Effector memory CD8-positive, alpha-beta T cell (primary cell): ENCODE data around the gene KIF3A.

Experiments
- ATAC-seq: fragments of 150-1000 bp; cut with Tn5 transposase; replicated peaks from 2 replicates; pipeline ENCODE4 v1.10.0; 2021; ENCODE audit warnings: mild to moderate bottlenecking, moderate library complexity
- DNase-seq, 3 experiments: peaks; one replicate each; pipeline ENCODE4 v3.0.0; 2021
- H3K27ac Mint-ChIP-seq, 2 donors: one replicate each; pipeline ENCODE4 v1.8.0; 2022; ENCODE audit warnings: mild to moderate bottlenecking in 2 of 2, mixed read lengths in 2 of 2, moderate library complexity in 2 of 2
- H3K27me3 Mint-ChIP-seq, 2 donors: one replicate each; pipeline ENCODE4 v1.8.0; 2022; ENCODE audit warnings: mixed read lengths in 2 of 2
- H3K36me3 Mint-ChIP-seq: one replicate; pipeline ENCODE4 v1.8.0; 2022; ENCODE audit warnings: mild to moderate bottlenecking, moderate library complexity, mixed read lengths; ENCODE audit not compliant: insufficient read depth
- H3K4me1 Mint-ChIP-seq, 2 donors: one replicate each; pipeline ENCODE4 v1.8.0; 2022; ENCODE audit warnings: low read depth in 2 of 2, mixed read lengths in 2 of 2
- H3K4me3 Mint-ChIP-seq, 2 donors: one replicate each; pipeline ENCODE4 v1.8.0; 2022; ENCODE audit warnings: mild to moderate bottlenecking in 2 of 2, mixed read lengths in 2 of 2, moderate library complexity in 2 of 2
- H3K9me3 Mint-ChIP-seq, 2 donors: one replicate each; pipeline ENCODE4 v1.8.0; 2022; ENCODE audit warnings: mixed read lengths in 2 of 2

Gene KIF3A

GRCh38 chr5:132746592-132746953 lies 9.2 kb upstream of the KIF3A start:
- no peaks in the 10 kb centered on the region for H3K9me3 Mint-ChIP-seq
- peaks cover 7% of the 10 kb centered on the region for H3K36me3 Mint-ChIP-seq
- H3K27ac Mint-ChIP-seq, result peak overlapping the region in 1 of 2 donors; percentile 62
- ATAC-seq (no peak), DNase-seq (no peak)
- H3K27me3 Mint-ChIP-seq, result peaks cover 0 to 16% of the 10 kb centered on the region in 2 donors
- H3K4me3 Mint-ChIP-seq, result peak overlapping the region; percentile 75 to 76
- peaks cover 0 to 4% of the 10 kb centered on the region in 2 donors for H3K4me1 Mint-ChIP-seq

GRCh38 chr5:132744659-132745058 lies 7.3 kb upstream of the KIF3A start:
- no peaks in the 10 kb centered on the region for H3K9me3 Mint-ChIP-seq
- DNase-seq, result no peak
- no peak for ATAC-seq
- no peak overlapping the region for H3K27ac Mint-ChIP-seq
- H3K36me3 Mint-ChIP-seq, result peaks cover 3% of the 10 kb centered on the region
- H3K27me3 Mint-ChIP-seq, result peaks cover 0 to 16% of the 10 kb centered on the region in 2 donors
- H3K4me1 Mint-ChIP-seq, result peaks cover 0 to 2% of the 10 kb centered on the region in 2 donors
- H3K4me3 Mint-ChIP-seq, result no peak overlapping the region

GRCh38 chr5:132742626-132743025 lies 5.3 kb upstream of the KIF3A start:
- ATAC-seq, result no peak
- no peak for DNase-seq
- Mint-ChIP-seq H3K9me3 (no peaks in the 10 kb centered on the region), H3K36me3 (no peaks in the 10 kb centered on the region), H3K4me3 (no peak overlapping the region), H3K27me3 (peaks cover 0 to 16% of the 10 kb centered on the region in 2 donors), H3K4me1 (peaks cover 9% of the 10 kb centered on the region in 2 donors), H3K27ac (no peak overlapping the region)

GRCh38 chr5:132742158-132742557 lies 4.8 kb upstream of the KIF3A start:
- Mint-ChIP-seq H3K36me3 (peaks cover 4% of the 10 kb centered on the region), H3K4me3 (no peak overlapping the region), H3K9me3 (no peaks in the 10 kb centered on the region), H3K27me3 (peaks cover 0 to 16% of the 10 kb centered on the region in 2 donors), H3K4me1 (peaks cover 12 to 14% of the 10 kb centered on the region in 2 donors), H3K27ac (no peak overlapping the region)
- no peak for DNase-seq
- ATAC-seq, result no peak

GRCh38 chr5:132739232-132739631 lies 1.9 kb upstream of the KIF3A start:
- H3K4me3 Mint-ChIP-seq, result no peak overlapping the region
- H3K27ac Mint-ChIP-seq, result peak overlapping the region; percentile 87 to 94
- H3K36me3 Mint-ChIP-seq, result peaks cover 10% of the 10 kb centered on the region
- H3K27me3 Mint-ChIP-seq, result peaks cover 0 to 16% of the 10 kb centered on the region in 2 donors
- peaks cover 23 to 31% of the 10 kb centered on the region in 2 donors for H3K4me1 Mint-ChIP-seq
- no peaks in the 10 kb centered on the region for H3K9me3 Mint-ChIP-seq
- ATAC-seq (no peak), DNase-seq (no peak)

- Mint-ChIP-seq H3K27ac (peak overlapping the region; percentile 87 to 94), H3K4me3 (peak overlapping the region; percentile 92), H3K9me3 (no peaks in the 10 kb centered on the region), H3K4me1 (peaks cover 23 to 34% of the 10 kb centered on the region in 2 donors), H3K27me3 (peaks cover 0 to 14% of the 10 kb centered on the region in 2 donors), H3K36me3 (peaks cover 11% of the 10 kb centered on the region)
- DNase-seq (no peak), ATAC-seq (no peak)
Measured at GRCh38 chr5:132737982-132738681, 786 bp upstream of the KIF3A start.

GRCh38 chr5:132734687-132735086 lies 2.7 kb downstream of the KIF3A start:
- Mint-ChIP-seq H3K4me1 (peaks cover 24 to 37% of the 10 kb centered on the region in 2 donors), H3K9me3 (no peaks in the 10 kb centered on the region), H3K27ac (no peak overlapping the region), H3K27me3 (no peaks in the 10 kb centered on the region), H3K36me3 (peaks cover 18% of the 10 kb centered on the region), H3K4me3 (no peak overlapping the region)
- ATAC-seq (no peak), DNase-seq (no peak)

- peaks cover 26 to 39% of the 10 kb centered on the region in 2 donors for H3K4me1 Mint-ChIP-seq
- H3K36me3 Mint-ChIP-seq, result peaks cover 25% of the 10 kb centered on the region
- ATAC-seq (no peak), DNase-seq (no peak)
- no peak overlapping the region for H3K4me3 Mint-ChIP-seq
- no peak overlapping the region for H3K27ac Mint-ChIP-seq
- H3K9me3 Mint-ChIP-seq, result no peaks in the 10 kb centered on the region
- no peaks in the 10 kb centered on the region for H3K27me3 Mint-ChIP-seq
Measured at GRCh38 chr5:132733499-132734148, 3.7 kb downstream of the KIF3A start.

GRCh38 chr5:132729896-132730295 lies 7.5 kb downstream of the KIF3A start:
- H3K36me3 Mint-ChIP-seq, result peaks cover 28% of the 10 kb centered on the region
- ATAC-seq, result no peak
- no peaks in the 10 kb centered on the region for H3K9me3 Mint-ChIP-seq
- H3K27ac Mint-ChIP-seq, result no peak overlapping the region
- no peaks in the 10 kb centered on the region for H3K27me3 Mint-ChIP-seq
- H3K4me1 Mint-ChIP-seq, result peaks cover 8 to 14% of the 10 kb centered on the region in 2 donors
- H3K4me3 Mint-ChIP-seq, result no peak overlapping the region
- no peak for DNase-seq

- DNase-seq, result no peak
- Mint-ChIP-seq H3K27ac (no peak overlapping the region), H3K4me3 (no peak overlapping the region), H3K9me3 (no peaks in the 10 kb centered on the region), H3K36me3 (peaks cover 20% of the 10 kb centered on the region), H3K27me3 (no peaks in the 10 kb centered on the region), H3K4me1 (peaks cover 8 to 9% of the 10 kb centered on the region in 2 donors)
- no peak for ATAC-seq
Measured at GRCh38 chr5:132725745-132726144, 11.6 kb downstream of the KIF3A start.

GRCh38 chr5:132718544-132719312 lies 18.6 kb downstream of the KIF3A start:
- DNase-seq, result no peak
- Mint-ChIP-seq H3K4me1 (peaks cover 5 to 10% of the 10 kb centered on the region in 2 donors), H3K9me3 (no peaks in the 10 kb centered on the region), H3K36me3 (peaks cover 19% of the 10 kb centered on the region), H3K27ac (no peak overlapping the region), H3K27me3 (no peaks in the 10 kb centered on the region), H3K4me3 (no peak overlapping the region)
- no peak for ATAC-seq

- no peaks in the 10 kb centered on the region for H3K27me3 Mint-ChIP-seq
- peak overlapping the region in 1 of 2 donors; percentile 18 for H3K4me3 Mint-ChIP-seq
- DNase-seq (no peak), ATAC-seq (no peak)
- H3K4me1 Mint-ChIP-seq, result peaks cover 5 to 10% of the 10 kb centered on the region in 2 donors
- H3K27ac Mint-ChIP-seq, result no peak overlapping the region
- H3K9me3 Mint-ChIP-seq, result no peaks in the 10 kb centered on the region
- H3K36me3 Mint-ChIP-seq, result peaks cover 4% of the 10 kb centered on the region
Measured at GRCh38 chr5:132714456-132715307, 22.7 kb downstream of the KIF3A start.

GRCh38 chr5:132708645-132709044 lies 28.7 kb downstream of the KIF3A start:
- Mint-ChIP-seq H3K27ac (no peak overlapping the region), H3K27me3 (no peaks in the 10 kb centered on the region), H3K9me3 (no peaks in the 10 kb centered on the region), H3K4me1 (peaks cover 0 to 2% of the 10 kb centered on the region in 2 donors), H3K36me3 (peaks cover 12% of the 10 kb centered on the region), H3K4me3 (no peak overlapping the region)
- DNase-seq, result no peak
- no peak for ATAC-seq
